K562 (cell line): Measurements from ENCODE around the gene PDE1A. TPM values are rescaled to one million over a fixed set of nuclear protein-coding genes. Genes with fewer than 3 reads are reported as not detected.

ENCODE experiments used
- ATAC-seq: fragments of 200-7000 bp; cut with Tn5 transposase; 3 replicates; pipeline ENCODE4 v1.9.1; 2020; ENCODE audit warnings: moderate library complexity
- BruUV-seq: library from RNA; stranded (reverse); fragments of 400-500 nt; replicated peaks from 2 replicates; lab custom pipeline; 2021; lab: Mats Ljungman, UMichigan
- CTCF ChIA-PET: fragments of 300-600 bp; formaldehyde crosslinking; extraction: SDS; loops from one replicate; lab custom pipeline; 2021; ENCODE audit warnings: low intra/inter-chr PET ratio; lab: Yijun Ruan, JAX
- POLR2A ChIA-PET: fragments of 300-600, 350-650 bp; sonication (Branson Sonifier 250); formaldehyde crosslinking; extraction: SDS; loops from one replicate; lab custom pipeline; 2021; ENCODE audit warnings: antibody characterized with exemption, inconsistent platforms; lab: Yijun Ruan, JAX
- DNase-seq, 4 experiments: peaks; one replicate each; pipeline versions ENCODE4 v3.0.0 to v3.0.0-alpha.2; 2011 to 2018; ENCODE audit warnings: low spot score in 3 of 4, mixed read lengths in 3 of 4; ENCODE audit errors: extremely low read depth in 1 of 4
- FAIRE-seq: peaks from 2 replicates; lab custom pipeline; 2011; peaks lifted over from hg19 to GRCh38; lab: Jason Lieb, UNC
- H2AFZ ChIP-seq: 2 replicates; pipeline ENCODE4 v1.6.0; 2011; ENCODE audit warnings: low read depth, low read length, control low read depth, inconsistent platforms
- H3K27ac ChIP-seq: fragments of 200-600 bp; 3 replicates; pipeline ENCODE4 v1.8.0; 2011; ENCODE audit warnings: low read depth, mild to moderate bottlenecking, control low read depth, inconsistent platforms, low read length, moderate library complexity, mixed read lengths; ENCODE audit errors: extremely low read depth
- H3K27me3 ChIP-seq, 2 experiments: fragments of 300-600 bp in 1 of 2; 2 replicates in 1 of 2; 3 replicates in 1 of 2; pipeline versions ENCODE4 v1.6.0 to v1.8.0; 2011; ENCODE audit warnings: inconsistent platforms in 2 of 2, low read length in 2 of 2, mild to moderate bottlenecking in 1 of 2, mixed read lengths in 1 of 2, moderate library complexity in 1 of 2; ENCODE audit not compliant: control insufficient read depth in 2 of 2, insufficient read depth in 2 of 2
- H3K36me3 ChIP-seq: fragments of 300-600 bp; 3 replicates; pipeline ENCODE4 v1.8.0; 2011; ENCODE audit warnings: mild to moderate bottlenecking, low read length, inconsistent platforms; ENCODE audit not compliant: control insufficient read depth, insufficient read depth
- H3K4me1 ChIP-seq, 2 experiments: fragments of 200-600 bp in 1 of 2; replicated peaks in 1 of 2; 2 replicates in 1 of 2; 3 replicates in 1 of 2; pipeline versions ENCODE4 v1.5.1 to v1.8.0; 2011; ENCODE audit warnings: inconsistent platforms in 2 of 2, low read length in 2 of 2, mild to moderate bottlenecking in 1 of 2, mixed read lengths in 1 of 2, moderate library complexity in 1 of 2; ENCODE audit not compliant: control insufficient read depth in 2 of 2, insufficient read depth in 2 of 2
- H3K4me2 ChIP-seq: 2 replicates; pipeline ENCODE4 v1.6.1; 2011; ENCODE audit warnings: low read length, control low read depth, inconsistent platforms, mixed read lengths; ENCODE audit not compliant: insufficient read depth
- H3K4me3 ChIP-seq: fragments of 200-600 bp; sonication (generic), shearing (Covaris generic); 2 replicates; pipeline ENCODE4 v1.5.1; 2016; ENCODE audit warnings: control low read depth, inconsistent platforms
- H3K79me2 ChIP-seq: fragments of 200-600 bp; 3 replicates; pipeline ENCODE4 v1.8.0; 2011; ENCODE audit warnings: low read length, inconsistent platforms; ENCODE audit not compliant: control insufficient read depth, insufficient read depth
- H3K9ac ChIP-seq, 2 experiments: 2 replicates each; pipeline versions ENCODE4 v1.6.0 to v1.6.1; 2011; ENCODE audit warnings: low read depth in 2 of 2, low read length in 2 of 2, control low read depth in 1 of 2, inconsistent platforms in 1 of 2, mild to moderate bottlenecking in 1 of 2, mixed read lengths in 1 of 2; ENCODE audit not compliant: insufficient read depth in 1 of 2
- H3K9me1 ChIP-seq: one replicate; pipeline ENCODE4 v1.6.0; 2011; ENCODE audit warnings: inconsistent platforms, mild to moderate bottlenecking, low read length, moderate library complexity; ENCODE audit not compliant: control insufficient read depth, insufficient read depth
- H3K9me3 ChIP-seq: replicated peaks from 2 replicates; pipeline ENCODE4 v1.5.1; 2011; ENCODE audit warnings: low read depth, low read length, inconsistent platforms; ENCODE audit not compliant: control insufficient read depth, insufficient read depth
- H4K20me1 ChIP-seq: replicated peaks from 2 replicates; pipeline ENCODE4 v1.6.1; 2011; ENCODE audit warnings: low read length, inconsistent platforms, mixed read lengths; ENCODE audit not compliant: control insufficient read depth, insufficient read depth
- GTF2E2 ChIP-seq: fragments of 200-800 bp; sonication (Bioruptor generic); IDR thresholded peaks from 2 replicates; pipeline ENCODE4 v1.6.1; 2016; ENCODE audit warnings: missing genetic modification characterization, missing compliant biosample characterization
- MBD1 ChIP-seq: fragments of 250-450 bp; sonication (Bioruptor Pico); IDR thresholded peaks from 2 replicates; pipeline ENCODE4 v1.8.0; 2022; ENCODE audit warnings: inconsistent platforms
- MED1 ChIP-seq: sonication (generic); formaldehyde crosslinking; IDR thresholded peaks from 2 replicates; pipeline ENCODE4 v1.8.1; 2023; ENCODE audit warnings: missing genetic modification reagents, borderline replicate concordance
- MIER1 ChIP-seq: fragments of 450-650 bp; IDR thresholded peaks from 2 replicates; pipeline ENCODE4 v1.6.1; 2016; ENCODE audit warnings: antibody characterized with exemption, mild to moderate bottlenecking, low read depth
- MXI1 ChIP-seq: IDR thresholded peaks from 2 replicates; pipeline ENCODE4 v1.6.1; 2011; ENCODE audit warnings: low read depth, mild to moderate bottlenecking, improper control_type of control experiment, low read length
- PCBP2 ChIP-seq: fragments of 200-400 bp; formaldehyde crosslinking; IDR thresholded peaks from 2 replicates; pipeline ENCODE4 v1.6.1; 2018; ENCODE audit warnings: low read length, low read depth, mild to moderate bottlenecking, moderate library complexity; ENCODE audit not compliant: poor library complexity, severe bottlenecking
- POLR2B ChIP-seq: fragments of 450-650 bp; IDR thresholded peaks from 2 replicates; pipeline ENCODE4 v1.6.1; 2018; ENCODE audit warnings: low read depth; ENCODE audit not compliant: partially characterized antibody
- RCOR1 ChIP-seq, 2 experiments: IDR thresholded peaks; 2 replicates each; pipeline ENCODE4 v1.6.1; 2012; ENCODE audit warnings: low read depth in 2 of 2, low read length in 2 of 2, borderline replicate concordance in 1 of 2, improper control_type of control experiment in 1 of 2
- RNF2 ChIP-seq: sonication (generic); IDR thresholded peaks from 2 replicates; pipeline ENCODE4 v1.6.1; 2016
- SETDB1 ChIP-seq: IDR thresholded peaks from one replicate; pipeline ENCODE4 v1.6.1; 2012; ENCODE audit warnings: low read length, control low read depth, inconsistent platforms
- ZNF134 ChIP-seq: fragments of 250-450 bp; sonication (Bioruptor Pico); conservative IDR thresholded peaks from 2 replicates; pipeline ENCODE4 v1.4.0; 2020
- ZNF174 ChIP-seq: fragments of 250-450 bp; sonication (Bioruptor Pico); IDR thresholded peaks from 2 replicates; pipeline ENCODE4 v1.4.0; 2020; ENCODE audit warnings: mild to moderate bottlenecking
- ZNF274 ChIP-seq: IDR thresholded peaks from 2 replicates; pipeline ENCODE4 v1.6.1; 2011; ENCODE audit warnings: low read depth, mild to moderate bottlenecking, low read length, moderate library complexity, borderline replicate concordance
- ZNF282 ChIP-seq: sonication (generic); formaldehyde crosslinking; IDR thresholded peaks from 2 replicates; pipeline ENCODE4 v1.8.1; 2023; ENCODE audit warnings: missing genetic modification reagents
- ZNF644 ChIP-seq: fragments of 200-800 bp; sonication (Bioruptor generic); IDR thresholded peaks from 2 replicates; pipeline ENCODE4 v1.6.1; 2016; ENCODE audit warnings: low read depth, missing genetic modification characterization, missing compliant biosample characterization
- WGBS: fragments of 100-300 bp; shearing (Covaris generic); methylation state at CpG from one replicate; pipeline ENCODE4 v1.1.6; 2016; ENCODE audit warnings: low coverage, mixed read lengths; ENCODE audit not compliant: insufficient coverage; ENCODE audit errors: missing lambda C conversion rate; 5-methylcytosine and 5-hydroxymethylcytosine counted together
- in situ Hi-C: fragments of 300-500 bp; cut with MboI; formaldehyde crosslinking; loops from 4 replicates; pipeline ENCODE4 v1.15.0; 2018; ENCODE audit warnings: inconsistent platforms, mixed read lengths
- intact Hi-C: fragments of 100-400 bp; cut with micrococcal nuclease; formaldehyde crosslinking; loops from 2 replicates; pipeline ENCODE4 v1.14.2; 2022
- polyA plus RNA-seq, 8 experiments: library from polyadenylated mRNA; depleted of rRNA in 4 of 8; stranded (reverse) in 5 of 8; unstranded in 3 of 8; fragments of >200 nt; fragmentation: Nextera tagmentation in 2 of 8; fragmentation: Illumina TruSeq in 1 of 8; extraction: Ambion mirVana in 2 of 8; extraction: Trizol in 1 of 8; gene quantifications; 2 replicates each; pipeline versions ENCODE4 v1.2.1 to v1.2.3, GENCODE V29; 2011 to 2014; ENCODE audit warnings: inconsistent platforms in 1 of 8, missing spikeins in 1 of 8
- total RNA-seq, 7 experiments: library from RNA; depleted of rRNA in 6 of 7; stranded (reverse); fragments of >200 nt in 6 of 7; fragmentation: Illumina TruSeq in 2 of 7; extraction: Trizol in 2 of 7; gene quantifications; 2 replicates each; pipeline versions ENCODE4 v1.2.1 to v1.2.3, GENCODE V29; 2011 to 2021; ENCODE audit warnings: low replicate concordance in 1 of 7
- TF ChIP-seq, protein P1 (sequence below): fragments of 450-650 bp; IDR thresholded peaks from 2 replicates; pipeline ENCODE4 v1.6.1; 2018; ENCODE audit warnings: mild to moderate bottlenecking, low read depth; ENCODE audit not compliant: partially characterized antibody
- TF ChIP-seq, protein P2 (sequence below): fragments of 250-450 bp; sonication (Bioruptor Pico); IDR thresholded peaks from 2 replicates; pipeline ENCODE4 v1.5.0; 2021

PDE1A gene
- total and polyA plus RNA-seq, 9 of the 15 experiments (the other 6 are each of a cell fraction or from before 2014, with no cell fraction given) = 0.14 to 0.91 (median 0.32) TPM

DNA sequence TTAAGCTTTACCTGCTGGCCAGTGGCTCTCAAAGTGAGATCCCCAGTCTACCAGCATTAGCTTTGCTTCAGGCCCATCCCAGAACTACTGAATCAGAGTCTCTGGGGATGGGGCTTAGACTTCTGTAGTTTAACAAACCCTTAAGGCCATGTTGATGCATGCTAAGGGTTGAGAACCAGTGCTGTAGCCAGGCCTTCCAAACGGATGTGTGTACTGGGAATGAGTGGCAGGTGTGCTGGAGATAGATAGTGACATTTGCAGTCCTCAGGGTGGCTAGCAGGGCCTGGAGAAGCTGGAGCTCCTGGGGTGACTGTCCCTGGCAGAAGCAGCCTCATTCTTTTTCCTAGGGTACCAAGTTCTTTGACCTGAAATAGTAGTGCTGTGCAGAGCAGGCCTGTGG is 292.6 kb downstream of the PDE1A start:
- H3K27me3 ChIP-seq = no peaks in the 10 kb centered on the region
- no peaks in the 10 kb centered on the region for H4K20me1 ChIP-seq
- FAIRE-seq (no peak), ATAC-seq (no peak), DNase-seq (no peak)
- no peaks in the 10 kb centered on the region for H3K9me1 ChIP-seq
- H3K27ac ChIP-seq = no peak overlapping the region
- in situ Hi-C loops (no loop called here), intact Hi-C loops (no loop called here)
- H3K9me3 ChIP-seq = no peaks in the 10 kb centered on the region
- no peaks in the 10 kb centered on the region for H3K79me2 ChIP-seq
- no peak overlapping the region for H3K9ac ChIP-seq
- BruUV-seq = no TSS peak
- WGBS = 0% methylated on average over 1 of the region's 1 CpG
- H3K4me1 ChIP-seq = no peaks in the 10 kb centered on the region
- ChIA-PET CTCF (no interaction called here), POLR2A (no interaction called here)
- H3K4me3 ChIP-seq = no peak overlapping the region
- no peak overlapping the region for H2AFZ ChIP-seq
- no peak overlapping the region for H3K4me2 ChIP-seq
- H3K36me3 ChIP-seq = no peaks in the 10 kb centered on the region
- no peak for TF ChIP-seq ZNF174
- no peak for TF ChIP-seq MED1 (CRISPR knock-in tag)
- TF ChIP-seq, protein P1, sequence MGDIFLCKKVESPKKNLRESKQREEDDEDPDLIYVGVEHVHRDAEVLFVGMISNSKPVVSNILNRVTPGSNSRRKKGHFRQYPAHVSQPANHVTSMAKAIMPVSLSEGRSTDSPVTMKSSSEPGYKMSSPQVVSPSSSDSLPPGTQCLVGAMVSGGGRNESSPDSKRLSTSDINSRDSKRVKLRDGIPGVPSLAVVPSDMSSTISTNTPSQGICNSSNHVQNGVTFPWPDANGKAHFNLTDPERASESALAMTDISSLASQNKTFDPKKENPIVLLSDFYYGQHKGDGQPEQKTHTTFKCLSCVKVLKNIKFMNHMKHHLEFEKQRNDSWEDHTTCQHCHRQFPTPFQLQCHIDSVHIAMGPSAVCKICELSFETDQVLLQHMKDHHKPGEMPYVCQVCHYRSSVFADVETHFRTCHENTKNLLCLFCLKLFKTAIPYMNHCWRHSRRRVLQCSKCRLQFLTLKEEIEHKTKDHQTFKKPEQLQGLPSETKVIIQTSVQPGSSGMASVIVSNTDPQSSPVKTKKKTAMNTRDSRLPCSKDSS = no peak
- TF ChIP-seq RCOR1 (IDR thresholded peaks at IDR 0.05; ENCODE audit: borderline replicate concordance in 1 of 2, low read depth in 2 of 2, low read length in 2 of 2) = no peak
- no peak for TF ChIP-seq ZNF644 (tag)
- no peak for TF ChIP-seq MIER1
- no peak for TF ChIP-seq MBD1 (CRISPR knock-in tag)
- no peak for TF ChIP-seq RNF2
- TF ChIP-seq PCBP2 = no peak
- TF ChIP-seq POLR2B = no peak
- no peak for TF ChIP-seq ZNF134 (CRISPR knock-in tag)
- TF ChIP-seq ZNF274 = no peak
- TF ChIP-seq MXI1 = no peak
- TF ChIP-seq SETDB1 = no peak
- TF ChIP-seq, protein P2, sequence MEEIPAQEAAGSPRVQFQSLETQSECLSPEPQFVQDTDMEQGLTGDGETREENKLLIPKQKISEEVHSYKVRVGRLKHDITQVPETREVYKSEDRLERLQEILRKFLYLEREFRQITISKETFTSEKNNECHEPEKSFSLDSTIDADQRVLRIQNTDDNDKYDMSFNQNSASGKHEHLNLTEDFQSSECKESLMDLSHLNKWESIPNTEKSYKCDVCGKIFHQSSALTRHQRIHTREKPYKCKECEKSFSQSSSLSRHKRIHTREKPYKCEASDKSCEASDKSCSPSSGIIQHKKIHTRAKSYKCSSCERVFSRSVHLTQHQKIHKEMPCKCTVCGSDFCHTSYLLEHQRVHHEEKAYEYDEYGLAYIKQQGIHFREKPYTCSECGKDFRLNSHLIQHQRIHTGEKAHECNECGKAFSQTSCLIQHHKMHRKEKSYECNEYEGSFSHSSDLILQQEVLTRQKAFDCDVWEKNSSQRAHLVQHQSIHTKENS (CRISPR knock-in tag) = no peak
- no peak for TF ChIP-seq ZNF282 (CRISPR knock-in tag)
- TF ChIP-seq GTF2E2 (tag) = no peak
